Heart left ventricle (tissue), 16 donors: ENCODE data around the gene DLGAP5. TPM values are rescaled to one million over a fixed set of nuclear protein-coding genes. Genes with fewer than 3 reads are reported as not detected.

Source experiments
- ATAC-seq, 4 donors: fragments of 200-7000 bp; cut with Tn5 transposase; one replicate each; pipeline ENCODE4 v1.9.1; 2020 to 2022; ENCODE audit warnings: moderate library complexity in 4 of 4, mild to moderate bottlenecking in 3 of 4, moderate number of reproducible peaks in 1 of 4
- DNase-seq, 5 donors: peaks; one replicate each; pipeline ENCODE4 v3.0.0-alpha.2; 2020
- H3K27ac ChIP-seq, 12 donors: fragments of 200-600 bp; sonication (generic) in 4 of 12; one replicate each; pipeline versions ENCODE4 v1.5.0 to v1.8.0; 2016 to 2022; ENCODE audit warnings: mild to moderate bottlenecking in 2 of 12
- H3K27me3 ChIP-seq, 9 donors: fragments of 200-600 bp; sonication (generic) in 2 of 9; one replicate each; pipeline versions ENCODE4 v1.5.1 to v1.8.0; 2016 to 2022; ENCODE audit warnings: mild to moderate bottlenecking in 3 of 9
- H3K36me3 ChIP-seq, 9 donors: fragments of 200-600 bp; sonication (generic) in 2 of 9; one replicate each; pipeline versions ENCODE4 v1.5.0 to v1.8.0; 2018 to 2022; ENCODE audit warnings: mild to moderate bottlenecking in 2 of 9
- H3K4me1 ChIP-seq, 12 donors: fragments of 200-600 bp; sonication (generic) in 4 of 12; one replicate each; pipeline versions ENCODE4 v1.5.0 to v1.8.0; 2016 to 2022; ENCODE audit warnings: mild to moderate bottlenecking in 3 of 12
- H3K4me3 ChIP-seq, 12 donors: fragments of 200-600 bp; sonication (generic) in 4 of 12; one replicate each; pipeline versions ENCODE4 v1.5.0 to v1.8.0; 2017 to 2022; ENCODE audit warnings: mild to moderate bottlenecking in 9 of 12, moderate library complexity in 4 of 12
- H3K9me3 ChIP-seq, 12 donors: fragments of 200-600 bp; sonication (generic) in 4 of 12; one replicate each; pipeline versions ENCODE4 v1.5.0 to v1.8.0; 2016 to 2022; ENCODE audit warnings: mild to moderate bottlenecking in 1 of 12
- CTCF ChIP-seq, 12 donors: fragments of 200-600 bp; sonication (generic) in 4 of 12; IDR thresholded peaks; one replicate each; pipeline versions ENCODE4 v1.5.0 to v1.8.0; 2018 to 2022; ENCODE audit warnings: antibody characterized with exemption in 12 of 12, mild to moderate bottlenecking in 5 of 12
- POLR2A ChIP-seq, 2 donors: fragments of 450-650 bp; IDR thresholded peaks; one replicate each; pipeline ENCODE4 v1.6.1; 2017; ENCODE audit warnings: antibody characterized with exemption in 2 of 2, mild to moderate bottlenecking in 2 of 2, moderate library complexity in 2 of 2
- WGBS, 4 donors: extraction: QIAGEN DNeasy Blood & Tissue Kit in 2 of 4; methylation state at CpG; one replicate each; pipeline versions ENCODE4 v1.1.5 to v1.1.7; 2013 to 2018; 5-methylcytosine and 5-hydroxymethylcytosine counted together
- intact Hi-C, 10 donors: fragments of 100-400 bp; cut with DNase I; formaldehyde crosslinking; loops; one replicate each; pipeline versions ENCODE4 v1.11.1 to v1.14.2; 2022
- polyA plus RNA-seq, 2 donors: library from polyadenylated mRNA; stranded (reverse); fragments of 200-250 nt; gene quantifications; one replicate each; pipeline ENCODE4 v1.2.3, GENCODE V29; 2013
- total RNA-seq, 9 donors: library from RNA; depleted of rRNA in 2 of 9; stranded (reverse); fragments of >200 nt in 2 of 9; fragmentation: NEBNext Ultra II Directional in 3 of 9; extraction: Animal tissue kit (Norgen Biotek cat#: 25700) in 3 of 9; gene quantifications; one replicate each; pipeline versions ENCODE4 v1.1.0 to v1.2.4, GENCODE V29; 2016 to 2023
- donor health status: ischemic (EF 13 %, LVEDD 7.1; RV severe dilation, severe dysfunction).
- donor health status: healthy with polysubstance abuse.
- donor health status: DM: no; HTN: yes; CAD: no.
- donor health status: DM: no; HTN: no; CAD: no.
- donor health status: ischemic (EF 25% LVEDD 6.9; RV normal size, moderate dysfunction).
- donor health status: ischemic (EF 25% LVEDD 5.7; RV mildly dilated, moderate dysfunction).
- donor health status: healthy.
- donor health status: DM: yes; HTN: yes; CAD: no.
- donor health status: ischemic (EF 35%, LVEDD 5.7; RV mildly dilated, moderate dysfunction).
- donor health status: nonischemic (EF 11% LVEDD 7.7; RV severe dilation, severe dysfunction).
- donor health status: DM: yes; HTN: yes; CAD: no.
- donor health status: PGD.
- donor health status: ischemic (EF 29% LVEDD 5.4; RV normal size, mild dysfunction).
- donor health status: nonischemic (EF 23%, LVEDD 6.1; RV moderate dilation, normal function).

The DLGAP5 gene
- total and polyA plus RNA-seq, 11 donors = 0.12 to 11.1 (median 0.42) TPM; not detected in 3

- TF ChIP-seq CTCF (IDR thresholded peaks at IDR 0.05) (no peak), POLR2A (IDR thresholded peaks at IDR 0.05) (no peak)
- Histone ChIP-seq H3K9me3 (no peaks in the 10 kb centered on the region), H3K4me3 (no peak overlapping the region), H3K27ac (no peak overlapping the region), H3K4me1 (no peaks in the 10 kb centered on the region), H3K27me3 (no peaks in the 10 kb centered on the region), H3K36me3 (no peaks in the 10 kb centered on the region)
- WGBS, 4 donors = 70 to 81% (median 75%) methylated on average over 2 of the region's 2 CpGs
- ATAC-seq = no peak
- no peak for DNase-seq
- intact Hi-C loops = no loop called here
These were observed 14.8 kb upstream of the DLGAP5 start for GRCh38 chr14:55206175-55206693.

GRCh38 chr14:55201219-55202101, 10.1 kb upstream of the DLGAP5 start:
- TF ChIP-seq POLR2A (IDR thresholded peaks at IDR 0.05) = no peak
- TF ChIP-seq CTCF (IDR thresholded peaks at IDR 0.05) = no peak
- ATAC-seq = no peak

GRCh38 chr14:55200651-55201050, 9.3 kb upstream of the DLGAP5 start:
- 65 to 75% (median 73%) methylated on average over 3 of the region's 3 CpGs for WGBS, 4 donors
- no peaks in the 10 kb centered on the region for H3K9me3 ChIP-seq
- DNase-seq = no peak
- TF ChIP-seq CTCF (IDR thresholded peaks at IDR 0.05) (no peak), POLR2A (IDR thresholded peaks at IDR 0.05) (no peak)
- no peak overlapping the region for H3K27ac ChIP-seq
- no peaks in the 10 kb centered on the region for H3K27me3 ChIP-seq
- H3K4me3 ChIP-seq = no peak overlapping the region
- intact Hi-C loops = no loop called here
- no peak for ATAC-seq
- no peaks in the 10 kb centered on the region for H3K36me3 ChIP-seq
- no peaks in the 10 kb centered on the region for H3K4me1 ChIP-seq

More at GRCh38 chr14:55201219-55202101, 10.1 kb upstream of the DLGAP5 start:
- Histone ChIP-seq H3K27ac (no peak overlapping the region), H3K27me3 (no peaks in the 10 kb centered on the region), H3K4me1 (no peaks in the 10 kb centered on the region), H3K36me3 (no peaks in the 10 kb centered on the region), H3K9me3 (no peaks in the 10 kb centered on the region), H3K4me3 (no peak overlapping the region)
- DNase-seq = no peak
- intact Hi-C loops = no loop called here
- WGBS, 4 donors = 90 to 92% (median 92%) methylated on average over 16 to 17 of the region's 17 CpGs

- DNase-seq = no peak
- H3K27me3 ChIP-seq = no peaks in the 10 kb centered on the region
- no peaks in the 10 kb centered on the region for H3K36me3 ChIP-seq
- H3K27ac ChIP-seq = no peak overlapping the region
- H3K4me1 ChIP-seq = no peaks in the 10 kb centered on the region
- no peak for ATAC-seq
- 81 to 94% (median 86%) methylated on average over 2 of the region's 2 CpGs for WGBS, 4 donors
- H3K9me3 ChIP-seq = no peaks in the 10 kb centered on the region
- no peak overlapping the region for H3K4me3 ChIP-seq
- intact Hi-C loops = no loop called here
- TF ChIP-seq CTCF (IDR thresholded peaks at IDR 0.05) (no peak), POLR2A (IDR thresholded peaks at IDR 0.05) (no peak)
These were observed 7.4 kb upstream of the DLGAP5 start for GRCh38 chr14:55198749-55199148.
